Body of pancreas (tissue), 4 donors: Measurements from ENCODE around the gene ARHGAP42. TPM values are rescaled to one million over a fixed set of nuclear protein-coding genes. Genes with fewer than 3 reads are reported as not detected.

Experiments used
- ATAC-seq: fragments of 150-250 bp; one replicate; pipeline ENCODE4 v1.9.1; 2016
- DNase-seq, 4 donors: peaks; one replicate each; pipeline ENCODE4 v3.0.0-alpha.2; 2019
- H3K27ac ChIP-seq, 4 donors: fragments of 200-600 bp; sonication (generic); 1 replicate in 3 of 4; 2 replicates in 1 of 4; pipeline versions ENCODE4 v1.5.1 to v1.6.1; 2016 to 2019; ENCODE audit warnings: mild to moderate bottlenecking in 1 of 4, mixed read lengths in 1 of 4, moderate library complexity in 1 of 4
- H3K27me3 ChIP-seq, 2 donors: fragments of 200-600 bp; sonication (generic); one replicate each; pipeline ENCODE4 v1.6.0; 2016; ENCODE audit warnings: mild to moderate bottlenecking in 1 of 2
- H3K36me3 ChIP-seq, 2 donors: fragments of 200-600 bp; sonication (generic); replicated peaks in 1 of 2; 2 replicates each; pipeline ENCODE4 v1.5.1; 2016; ENCODE audit warnings: low read depth in 2 of 2; ENCODE audit not compliant: insufficient read depth in 1 of 2
- H3K4me1 ChIP-seq: fragments of 200-600 bp; sonication (generic); one replicate; pipeline ENCODE4 v1.6.0; 2016
- H3K4me3 ChIP-seq, 2 donors: fragments of 200-600 bp; sonication (generic); 1 replicate in 1 of 2; 2 replicates in 1 of 2; pipeline ENCODE4 v1.5.1; 2016 to 2019
- H3K9me3 ChIP-seq, 3 donors: fragments of 200-600 bp; sonication (generic); 1 replicate in 2 of 3; 2 replicates in 1 of 3; pipeline ENCODE4 v1.5.1; 2016
- CTCF ChIP-seq, 7 experiments: fragments of 450-650 bp in 4 of 7; fragments of 200-600 bp in 3 of 7; sonication (generic) in 3 of 7; IDR thresholded peaks; one replicate each; pipeline ENCODE4 v1.5.1; 2016 to 2019; ENCODE audit warnings: antibody characterized with exemption in 7 of 7
- POLR2A ChIP-seq, 3 donors: fragments of 450-650 bp; IDR thresholded peaks; one replicate each; pipeline ENCODE4 v1.6.1; 2016; ENCODE audit warnings: antibody characterized with exemption in 3 of 3, mild to moderate bottlenecking in 2 of 3
- WGBS, 2 donors: methylation state at CpG; one replicate each; pipeline ENCODE4 v1.1.5; 2017; 5-methylcytosine and 5-hydroxymethylcytosine counted together
- intact Hi-C: fragments of 100-400 bp; cut with DNase I; formaldehyde crosslinking; loops from one replicate; pipeline ENCODE4 v1.15.1; 2023
- total RNA-seq, 2 donors: library from RNA; depleted of rRNA; stranded (reverse); fragments of >200 nt; gene quantifications; one replicate each; pipeline ENCODE4 v1.1.0, GENCODE V29; 2016

The ARHGAP42 gene
- total RNA-seq, 2 donors from 2014 or later: 3.6 to 4.7 TPM

GRCh38 chr11:100705447-100705846 lies 18.4 kb downstream of the ARHGAP42 start:
- Histone ChIP-seq H3K4me3 (no peak overlapping the region), H3K27ac (no peak overlapping the region), H3K4me1 (no peaks in the 10 kb centered on the region), H3K36me3 (no peaks in the 10 kb centered on the region), H3K27me3 (no peaks in the 10 kb centered on the region), H3K9me3 (no peaks in the 10 kb centered on the region)
- DNase-seq (no peak), ATAC-seq (no peak)
- intact Hi-C loops: no loop called here
- WGBS, 2 donors: 75 to 82% methylated on average over 2 of the region's 2 CpGs
- TF ChIP-seq CTCF (IDR thresholded peaks at IDR 0.05): no peak
- TF ChIP-seq POLR2A (IDR thresholded peaks at IDR 0.05): no peak

GRCh38 chr11:100706179-100706578 lies 19.1 kb downstream of the ARHGAP42 start:
- Histone ChIP-seq H3K27me3 (no peaks in the 10 kb centered on the region), H3K4me1 (no peaks in the 10 kb centered on the region), H3K27ac (no peak overlapping the region), H3K4me3 (no peak overlapping the region), H3K9me3 (no peaks in the 10 kb centered on the region), H3K36me3 (no peaks in the 10 kb centered on the region)
- intact Hi-C loops: no loop called here
- no peak for ATAC-seq
- TF ChIP-seq POLR2A (IDR thresholded peaks at IDR 0.05) (no peak), CTCF (IDR thresholded peaks at IDR 0.05) (no peak)
- DNase-seq: no peak

- TF ChIP-seq CTCF (IDR thresholded peaks at IDR 0.05) (no peak), POLR2A (IDR thresholded peaks at IDR 0.05) (no peak)
- no peaks in the 10 kb centered on the region for H3K4me1 ChIP-seq
- 80 to 92% methylated on average over 3 of the region's 3 CpGs for WGBS, 2 donors
- no peaks in the 10 kb centered on the region for H3K27me3 ChIP-seq
- H3K27ac ChIP-seq: no peak overlapping the region
- ATAC-seq: no peak
- no peaks in the 10 kb centered on the region for H3K9me3 ChIP-seq
- no peak overlapping the region for H3K4me3 ChIP-seq
- DNase-seq: no peak
- intact Hi-C loops: no loop called here
- H3K36me3 ChIP-seq: no peaks in the 10 kb centered on the region
Observed at GRCh38 chr11:100709233-100709957, 22.3 kb downstream of the ARHGAP42 start.

- no peaks in the 10 kb centered on the region for H3K9me3 ChIP-seq
- no peak overlapping the region for H3K4me3 ChIP-seq
- no peak for ATAC-seq
- no peak overlapping the region for H3K27ac ChIP-seq
- 62 to 65% methylated on average over 3 of the region's 3 CpGs for WGBS, 2 donors
- no peaks in the 10 kb centered on the region for H3K4me1 ChIP-seq
- TF ChIP-seq CTCF (IDR thresholded peaks at IDR 0.05) (no peak), POLR2A (IDR thresholded peaks at IDR 0.05) (no peak)
- no peaks in the 10 kb centered on the region for H3K27me3 ChIP-seq
- intact Hi-C loops: no loop called here
- no peak for DNase-seq
- H3K36me3 ChIP-seq: no peaks in the 10 kb centered on the region
Observed at GRCh38 chr11:100711984-100712383, 24.9 kb downstream of the ARHGAP42 start.

- H3K4me1 ChIP-seq: no peaks in the 10 kb centered on the region
- no peak for DNase-seq
- no peak for ATAC-seq
- intact Hi-C loops: no loop called here
- TF ChIP-seq CTCF (IDR thresholded peaks at IDR 0.05) (no peak), POLR2A (IDR thresholded peaks at IDR 0.05) (no peak)
- no peak overlapping the region for H3K4me3 ChIP-seq
- H3K36me3 ChIP-seq: no peaks in the 10 kb centered on the region
- H3K27ac ChIP-seq: no peak overlapping the region
- H3K9me3 ChIP-seq: no peaks in the 10 kb centered on the region
- WGBS, 2 donors: 24 to 35% methylated on average over 3 of the region's 3 CpGs
- H3K27me3 ChIP-seq: no peaks in the 10 kb centered on the region
Observed at GRCh38 chr11:100712583-100712982, 25.5 kb downstream of the ARHGAP42 start.
